Measurements from ENCODE around the gene PACRG.

PACRG gene

GRCh38 chr6:163226836-163227485 lies 499.2 kb downstream of the PACRG start:
- ChIA-PET CTCF (interaction anchor here (0.7 kb wide), 1 partner anchor 127 kb away, joined by 3 read pairs; no protein-coding TSS in a partner anchor), POLR2A (ENCODE audit: low non-redundant PET) (no interaction called here)
- DNase-seq (ENCODE audit: low spot score): peak; percentile 5
- no peak overlapping the region for H3K27ac ChIP-seq
- TF ChIP-seq CTCF (conservative IDR thresholded peaks at IDR 0.05; ENCODE audit: low read depth): no peak

DNA sequence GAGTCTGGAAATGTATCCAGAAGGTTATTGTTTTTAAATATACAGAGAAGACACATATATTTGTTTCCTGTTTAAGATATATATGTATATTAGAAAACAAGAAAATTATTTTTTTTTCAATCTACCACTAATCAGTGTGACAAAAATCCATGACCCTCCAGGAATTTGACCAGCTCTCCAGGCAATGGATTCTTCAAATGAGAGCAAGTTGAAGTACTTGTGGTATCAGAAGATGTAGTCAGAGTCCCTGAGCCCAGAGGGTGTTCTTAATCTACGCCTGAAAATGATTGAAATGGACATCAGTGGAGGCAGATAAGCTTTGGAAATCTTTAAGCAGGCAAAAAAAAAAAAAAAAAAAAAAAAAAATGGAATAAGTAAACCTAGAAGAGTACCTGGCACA lies 500.3 kb downstream of the PACRG start:
- ChIA-PET CTCF (interaction anchor here (0.7 kb wide), 1 partner anchor 83 kb away, joined by 5 read pairs; no protein-coding TSS in a partner anchor), POLR2A (ENCODE audit: low non-redundant PET) (no interaction called here)
- no peak for DNase-seq (ENCODE audit: low spot score)
- no peak overlapping the region for H3K27ac ChIP-seq
- TF ChIP-seq CTCF (conservative IDR thresholded peaks at IDR 0.05; ENCODE audit: low read depth): no peak

DNA sequence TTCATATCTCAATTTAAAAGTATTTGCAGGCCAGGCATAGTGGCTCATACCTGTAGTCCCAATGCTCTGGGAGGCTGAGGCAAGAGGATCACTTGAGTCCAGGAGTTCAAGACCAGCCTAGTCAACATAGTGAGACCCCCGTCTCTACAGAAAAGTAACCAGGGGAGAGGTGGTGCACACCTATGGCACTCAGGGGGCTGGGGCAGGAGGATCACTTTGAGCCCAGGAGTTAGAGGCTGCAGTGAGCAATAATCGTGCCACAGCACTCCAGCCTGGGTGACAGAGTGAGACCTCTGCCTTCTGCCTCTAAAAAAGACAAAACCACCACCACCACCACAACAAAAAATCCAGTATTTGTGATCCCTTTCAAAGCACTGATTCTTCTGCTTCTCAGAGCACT lies 501.3 kb downstream of the PACRG start:
- CTCF ChIA-PET: no interaction called here

GRCh38 chr6:163230901-163231300 lies 503.1 kb downstream of the PACRG start:
- H3K27ac ChIP-seq: no peak overlapping the region
- POLR2A ChIA-PET (ENCODE audit: low non-redundant PET): no interaction called here
- DNase-seq (ENCODE audit: low spot score): no peak
- TF ChIP-seq CTCF (conservative IDR thresholded peaks at IDR 0.05; ENCODE audit: low read depth): no peak
- CTCF ChIA-PET: interaction anchor here (0.7 kb wide), 1 partner anchor 9 kb away, joined by 3 read pairs; no protein-coding TSS in a partner anchor

More for the DNA sequence above, 501.3 kb downstream of the PACRG start:
- no peak overlapping the region for H3K27ac ChIP-seq
- DNase-seq (ENCODE audit: low spot score): no peak
- POLR2A ChIA-PET (ENCODE audit: low non-redundant PET): no interaction called here
- no peak for TF ChIP-seq CTCF (conservative IDR thresholded peaks at IDR 0.05; ENCODE audit: low read depth)

GRCh38 chr6:163231356-163232014 lies 503.7 kb downstream of the PACRG start:
- POLR2A ChIA-PET (ENCODE audit: low non-redundant PET): no interaction called here
- no peak overlapping the region for H3K27ac ChIP-seq
- no peak for TF ChIP-seq CTCF (conservative IDR thresholded peaks at IDR 0.05; ENCODE audit: low read depth)
- peak; percentile 4 for DNase-seq (ENCODE audit: low spot score)
- CTCF ChIA-PET: interaction anchor here (0.7 kb wide), 1 partner anchor 30 kb away, joined by 4 read pairs; no protein-coding TSS in a partner anchor

- no peak for TF ChIP-seq CTCF (conservative IDR thresholded peaks at IDR 0.05; ENCODE audit: low read depth)
- CTCF ChIA-PET: interaction anchor here (0.7 kb wide), 1 partner anchor 29 kb away, joined by 4 read pairs; no protein-coding TSS in a partner anchor
- POLR2A ChIA-PET (ENCODE audit: low non-redundant PET): no interaction called here
- no peak overlapping the region for H3K27ac ChIP-seq
- DNase-seq (ENCODE audit: low spot score): no peak
Measured at GRCh38 chr6:163232015-163232523, 504.3 kb downstream of the PACRG start.

All from RWPE1 (cell line).